ENCODE data around the gene PRLR. TPM values are rescaled to one million over a fixed set of nuclear protein-coding genes. Genes with fewer than 3 reads are reported as not detected.

PRLR gene
- total and polyA plus RNA-seq, 2 of the 8 experiments (the other 6 are each of a cell fraction or from before 2014, with no cell fraction given): 0.53 to 2.5 TPM

DNA sequence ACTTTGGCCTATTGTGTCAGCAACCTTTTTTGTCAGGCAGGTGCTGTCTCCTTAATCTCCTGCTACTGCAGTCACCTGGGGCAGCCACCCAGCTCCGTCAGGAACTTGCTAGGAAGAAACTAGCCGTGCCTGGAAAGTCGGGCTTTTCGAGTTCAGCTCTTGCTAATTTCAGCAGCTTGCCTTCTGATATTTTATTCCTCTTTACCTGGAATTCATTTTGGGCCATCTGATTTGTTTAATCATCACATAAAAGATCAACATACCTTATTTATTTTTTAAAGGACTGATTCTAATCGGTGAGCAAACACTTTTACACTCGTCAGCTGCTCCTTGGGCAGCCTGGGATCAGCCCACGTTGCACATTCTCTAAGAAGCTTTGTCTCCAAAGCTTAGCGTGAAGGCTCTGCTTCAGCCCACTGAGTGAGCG is 42.2 kb downstream of the PRLR start (continued):
- TF ChIP-seq, protein P1, sequence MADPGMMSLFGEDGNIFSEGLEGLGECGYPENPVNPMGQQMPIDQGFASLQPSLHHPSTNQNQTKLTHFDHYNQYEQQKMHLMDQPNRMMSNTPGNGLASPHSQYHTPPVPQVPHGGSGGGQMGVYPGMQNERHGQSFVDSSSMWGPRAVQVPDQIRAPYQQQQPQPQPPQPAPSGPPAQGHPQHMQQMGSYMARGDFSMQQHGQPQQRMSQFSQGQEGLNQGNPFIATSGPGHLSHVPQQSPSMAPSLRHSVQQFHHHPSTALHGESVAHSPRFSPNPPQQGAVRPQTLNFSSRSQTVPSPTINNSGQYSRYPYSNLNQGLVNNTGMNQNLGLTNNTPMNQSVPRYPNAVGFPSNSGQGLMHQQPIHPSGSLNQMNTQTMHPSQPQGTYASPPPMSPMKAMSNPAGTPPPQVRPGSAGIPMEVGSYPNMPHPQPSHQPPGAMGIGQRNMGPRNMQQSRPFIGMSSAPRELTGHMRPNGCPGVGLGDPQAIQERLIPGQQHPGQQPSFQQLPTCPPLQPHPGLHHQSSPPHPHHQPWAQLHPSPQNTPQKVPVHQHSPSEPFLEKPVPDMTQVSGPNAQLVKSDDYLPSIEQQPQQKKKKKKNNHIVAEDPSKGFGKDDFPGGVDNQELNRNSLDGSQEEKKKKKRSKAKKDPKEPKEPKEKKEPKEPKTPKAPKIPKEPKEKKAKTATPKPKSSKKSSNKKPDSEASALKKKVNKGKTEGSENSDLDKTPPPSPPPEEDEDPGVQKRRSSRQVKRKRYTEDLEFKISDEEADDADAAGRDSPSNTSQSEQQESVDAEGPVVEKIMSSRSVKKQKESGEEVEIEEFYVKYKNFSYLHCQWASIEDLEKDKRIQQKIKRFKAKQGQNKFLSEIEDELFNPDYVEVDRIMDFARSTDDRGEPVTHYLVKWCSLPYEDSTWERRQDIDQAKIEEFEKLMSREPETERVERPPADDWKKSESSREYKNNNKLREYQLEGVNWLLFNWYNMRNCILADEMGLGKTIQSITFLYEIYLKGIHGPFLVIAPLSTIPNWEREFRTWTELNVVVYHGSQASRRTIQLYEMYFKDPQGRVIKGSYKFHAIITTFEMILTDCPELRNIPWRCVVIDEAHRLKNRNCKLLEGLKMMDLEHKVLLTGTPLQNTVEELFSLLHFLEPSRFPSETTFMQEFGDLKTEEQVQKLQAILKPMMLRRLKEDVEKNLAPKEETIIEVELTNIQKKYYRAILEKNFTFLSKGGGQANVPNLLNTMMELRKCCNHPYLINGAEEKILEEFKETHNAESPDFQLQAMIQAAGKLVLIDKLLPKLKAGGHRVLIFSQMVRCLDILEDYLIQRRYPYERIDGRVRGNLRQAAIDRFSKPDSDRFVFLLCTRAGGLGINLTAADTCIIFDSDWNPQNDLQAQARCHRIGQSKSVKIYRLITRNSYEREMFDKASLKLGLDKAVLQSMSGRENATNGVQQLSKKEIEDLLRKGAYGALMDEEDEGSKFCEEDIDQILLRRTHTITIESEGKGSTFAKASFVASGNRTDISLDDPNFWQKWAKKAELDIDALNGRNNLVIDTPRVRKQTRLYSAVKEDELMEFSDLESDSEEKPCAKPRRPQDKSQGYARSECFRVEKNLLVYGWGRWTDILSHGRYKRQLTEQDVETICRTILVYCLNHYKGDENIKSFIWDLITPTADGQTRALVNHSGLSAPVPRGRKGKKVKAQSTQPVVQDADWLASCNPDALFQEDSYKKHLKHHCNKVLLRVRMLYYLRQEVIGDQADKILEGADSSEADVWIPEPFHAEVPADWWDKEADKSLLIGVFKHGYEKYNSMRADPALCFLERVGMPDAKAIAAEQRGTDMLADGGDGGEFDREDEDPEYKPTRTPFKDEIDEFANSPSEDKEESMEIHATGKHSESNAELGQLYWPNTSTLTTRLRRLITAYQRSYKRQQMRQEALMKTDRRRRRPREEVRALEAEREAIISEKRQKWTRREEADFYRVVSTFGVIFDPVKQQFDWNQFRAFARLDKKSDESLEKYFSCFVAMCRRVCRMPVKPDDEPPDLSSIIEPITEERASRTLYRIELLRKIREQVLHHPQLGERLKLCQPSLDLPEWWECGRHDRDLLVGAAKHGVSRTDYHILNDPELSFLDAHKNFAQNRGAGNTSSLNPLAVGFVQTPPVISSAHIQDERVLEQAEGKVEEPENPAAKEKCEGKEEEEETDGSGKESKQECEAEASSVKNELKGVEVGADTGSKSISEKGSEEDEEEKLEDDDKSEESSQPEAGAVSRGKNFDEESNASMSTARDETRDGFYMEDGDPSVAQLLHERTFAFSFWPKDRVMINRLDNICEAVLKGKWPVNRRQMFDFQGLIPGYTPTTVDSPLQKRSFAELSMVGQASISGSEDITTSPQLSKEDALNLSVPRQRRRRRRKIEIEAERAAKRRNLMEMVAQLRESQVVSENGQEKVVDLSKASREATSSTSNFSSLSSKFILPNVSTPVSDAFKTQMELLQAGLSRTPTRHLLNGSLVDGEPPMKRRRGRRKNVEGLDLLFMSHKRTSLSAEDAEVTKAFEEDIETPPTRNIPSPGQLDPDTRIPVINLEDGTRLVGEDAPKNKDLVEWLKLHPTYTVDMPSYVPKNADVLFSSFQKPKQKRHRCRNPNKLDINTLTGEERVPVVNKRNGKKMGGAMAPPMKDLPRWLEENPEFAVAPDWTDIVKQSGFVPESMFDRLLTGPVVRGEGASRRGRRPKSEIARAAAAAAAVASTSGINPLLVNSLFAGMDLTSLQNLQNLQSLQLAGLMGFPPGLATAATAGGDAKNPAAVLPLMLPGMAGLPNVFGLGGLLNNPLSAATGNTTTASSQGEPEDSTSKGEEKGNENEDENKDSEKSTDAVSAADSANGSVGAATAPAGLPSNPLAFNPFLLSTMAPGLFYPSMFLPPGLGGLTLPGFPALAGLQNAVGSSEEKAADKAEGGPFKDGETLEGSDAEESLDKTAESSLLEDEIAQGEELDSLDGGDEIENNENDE (IDR thresholded peaks at IDR 0.05; ENCODE audit: insufficient replicate concordance, low read length): no peak
- TF ChIP-seq KDM5A (IDR thresholded peaks at IDR 0.05; ENCODE audit: low read length) (no peak), KDM1A (IDR thresholded peaks at IDR 0.05; ENCODE audit: borderline replicate concordance, low read length) (no peak), SIRT6 (IDR thresholded peaks at IDR 0.05; ENCODE audit: low read length) (no peak), GABPA (IDR thresholded peaks at IDR 0.05; ENCODE audit: borderline replicate concordance, insufficient read depth, low read length) (no peak), JUN (IDR thresholded peaks at IDR 0.05; ENCODE audit: low read depth, low read length) (no peak), SUZ12 (IDR thresholded peaks at IDR 0.05; ENCODE audit: low read length) (no peak)
- TF ChIP-seq, protein P2, sequence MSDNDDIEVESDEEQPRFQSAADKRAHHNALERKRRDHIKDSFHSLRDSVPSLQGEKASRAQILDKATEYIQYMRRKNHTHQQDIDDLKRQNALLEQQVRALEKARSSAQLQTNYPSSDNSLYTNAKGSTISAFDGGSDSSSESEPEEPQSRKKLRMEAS (IDR thresholded peaks at IDR 0.05): no peak
